Kidney (tissue), 14 donors: Measurements from ENCODE around the gene FKBP1B. TPM values are rescaled to one million over a fixed set of nuclear protein-coding genes. Genes with fewer than 3 reads are reported as not detected.

Experiments used
- DNase-seq, 5 donors: peaks; one replicate each; pipeline ENCODE4 v3.0.0-alpha.2; 2013 to 2020
- FAIRE-seq: peaks from 2 replicates; lab custom pipeline; 2012; peaks lifted over from hg19 to GRCh38; lab: Jason Lieb, UNC
- H3K27ac ChIP-seq, 2 donors: one replicate each; pipeline ENCODE4 v1.7.0; 2013; ENCODE audit warnings: low read depth in 2 of 2, low read length in 2 of 2, inconsistent platforms in 1 of 2
- H3K27me3 ChIP-seq: one replicate; pipeline ENCODE4 v1.7.1; 2013; ENCODE audit warnings: low read length, inconsistent platforms; ENCODE audit not compliant: control insufficient read depth, insufficient read depth
- H3K36me3 ChIP-seq, 3 donors: one replicate each; pipeline versions ENCODE4 v1.7.0 to v1.7.1; 2013; ENCODE audit warnings: low read length in 3 of 3, control low read depth in 1 of 3, inconsistent platforms in 1 of 3; ENCODE audit not compliant: insufficient read depth in 3 of 3, control insufficient read depth in 2 of 3
- H3K4me1 ChIP-seq, 3 donors: one replicate each; pipeline versions ENCODE4 v1.7.0 to v1.7.1; 2013; ENCODE audit warnings: low read length in 3 of 3, inconsistent platforms in 1 of 3, low read depth in 1 of 3; ENCODE audit not compliant: control insufficient read depth in 2 of 3, insufficient read depth in 2 of 3
- H3K4me3 ChIP-seq, 3 donors: one replicate each; pipeline versions ENCODE4 v1.7.0 to v1.8.1; 2013; ENCODE audit warnings: low read length in 3 of 3, control low read depth in 1 of 3, inconsistent platforms in 1 of 3
- H3K9ac ChIP-seq, 3 donors: one replicate each; pipeline versions ENCODE4 v1.7.0 to v1.7.1; 2013; ENCODE audit warnings: low read length in 3 of 3, control low read depth in 1 of 3, inconsistent platforms in 1 of 3
- H3K9me3 ChIP-seq, 3 donors: one replicate each; pipeline versions ENCODE4 v1.7.0 to v1.7.1; 2013; ENCODE audit warnings: low read length in 3 of 3, control low read depth in 1 of 3, inconsistent platforms in 1 of 3; ENCODE audit not compliant: control insufficient read depth in 2 of 3, insufficient read depth in 1 of 3
- CTCF ChIP-seq: IDR thresholded peaks from 3 replicates; pipeline ENCODE4 v1.5.1; 2012; ENCODE audit warnings: mild to moderate bottlenecking, moderate library complexity, borderline replicate concordance; ENCODE audit not compliant: insufficient read depth; ENCODE audit errors: extremely low read depth
- intact Hi-C: fragments of 100-400 bp; cut with DNase I; formaldehyde crosslinking; loops from one replicate; pipeline ENCODE4 v1.11.1; 2022
- polyA plus RNA-seq: library from polyadenylated mRNA; stranded (reverse); fragments of 350-450 nt; fragmentation: Illumina TruSeq; extraction: RNeasy Lipid Tissue Mini Kit (QIAGEN cat#74804); gene quantifications from one replicate; pipeline ENCODE4 v1.2.3, GENCODE V29; 2014; ENCODE audit warnings: low read depth, low replicate concordance; ENCODE audit not compliant: insufficient read depth
- total RNA-seq: library from RNA; stranded (reverse); fragmentation: NEBNext Ultra II Directional; extraction: Animal tissue kit (Norgen Biotek cat#: 25700); gene quantifications from one replicate; pipeline ENCODE4 v1.2.1, GENCODE V29; 2021
- donor health status: control.
- donor health status: control.
- donor health status: control.
- donor health status: control.
- donor health status: control.
- donor health status: DM: yes; HTN: yes; CAD: no.
- donor health status: Normal renal cell carcinoma (clear cell type).

FKBP1B gene
- total and polyA plus RNA-seq, 2 donors from 2014 or later = 11.8 to 19.8 TPM

- H3K4me1 ChIP-seq = no peaks in the 10 kb centered on the region
- H3K27me3 ChIP-seq = no peaks in the 10 kb centered on the region
- FAIRE-seq (no peak), DNase-seq (no peak)
- H3K36me3 ChIP-seq = no peaks in the 10 kb centered on the region
- no peak for TF ChIP-seq CTCF
- intact Hi-C loops = no loop called here
- H3K9me3 ChIP-seq = no peaks in the 10 kb centered on the region
- no peak overlapping the region for H3K27ac ChIP-seq
- no peak overlapping the region for H3K4me3 ChIP-seq
- H3K9ac ChIP-seq = no peak overlapping the region
Measured at GRCh38 chr2:24058564-24059271, 9.2 kb downstream of the FKBP1B start.

- TF ChIP-seq CTCF = no peak
- Histone ChIP-seq H3K9me3 (no peaks in the 10 kb centered on the region), H3K9ac (no peak overlapping the region), H3K36me3 (peaks cover 4 to 14% (median 6%) of the 10 kb centered on the region in 3 donors), H3K27ac (no peak overlapping the region), H3K4me3 (no peak overlapping the region), H3K4me1 (no peaks in the 10 kb centered on the region), H3K27me3 (no peaks in the 10 kb centered on the region)
- DNase-seq (no peak), FAIRE-seq (no peak)
- intact Hi-C loops = no loop called here
Measured at GRCh38 chr2:24065341-24065740, 15.8 kb downstream of the FKBP1B start.

GRCh38 chr2:24072259-24072658 lies 22.7 kb downstream of the FKBP1B start:
- no peak overlapping the region for H3K4me3 ChIP-seq

More at GRCh38 chr2:24072259-24072658, 22.7 kb downstream of the FKBP1B start:
- no peak for TF ChIP-seq CTCF
- Histone ChIP-seq H3K27ac (no peak overlapping the region), H3K27me3 (no peaks in the 10 kb centered on the region), H3K9me3 (no peaks in the 10 kb centered on the region), H3K36me3 (peaks cover 6 to 23% (median 7%) of the 10 kb centered on the region in 3 donors), H3K4me1 (no peaks in the 10 kb centered on the region), H3K9ac (no peak overlapping the region)
- no peak for FAIRE-seq
- no peak for DNase-seq
- intact Hi-C loops = no loop called here
